ENCODE measurements around the gene ELAC2. TPM values are rescaled to one million over a fixed set of nuclear protein-coding genes. Genes with fewer than 3 reads are reported as not detected.
"Not testable (repeated sequence)": the region's sequence is repeated elsewhere in the genome, so short reads cannot be mapped to it uniquely, and the experiment has no call there.

ELAC2 gene
- total RNA-seq, 4 donors from 2014 or later: 54.8 to 87.8 (median 62.6) TPM

DNA sequence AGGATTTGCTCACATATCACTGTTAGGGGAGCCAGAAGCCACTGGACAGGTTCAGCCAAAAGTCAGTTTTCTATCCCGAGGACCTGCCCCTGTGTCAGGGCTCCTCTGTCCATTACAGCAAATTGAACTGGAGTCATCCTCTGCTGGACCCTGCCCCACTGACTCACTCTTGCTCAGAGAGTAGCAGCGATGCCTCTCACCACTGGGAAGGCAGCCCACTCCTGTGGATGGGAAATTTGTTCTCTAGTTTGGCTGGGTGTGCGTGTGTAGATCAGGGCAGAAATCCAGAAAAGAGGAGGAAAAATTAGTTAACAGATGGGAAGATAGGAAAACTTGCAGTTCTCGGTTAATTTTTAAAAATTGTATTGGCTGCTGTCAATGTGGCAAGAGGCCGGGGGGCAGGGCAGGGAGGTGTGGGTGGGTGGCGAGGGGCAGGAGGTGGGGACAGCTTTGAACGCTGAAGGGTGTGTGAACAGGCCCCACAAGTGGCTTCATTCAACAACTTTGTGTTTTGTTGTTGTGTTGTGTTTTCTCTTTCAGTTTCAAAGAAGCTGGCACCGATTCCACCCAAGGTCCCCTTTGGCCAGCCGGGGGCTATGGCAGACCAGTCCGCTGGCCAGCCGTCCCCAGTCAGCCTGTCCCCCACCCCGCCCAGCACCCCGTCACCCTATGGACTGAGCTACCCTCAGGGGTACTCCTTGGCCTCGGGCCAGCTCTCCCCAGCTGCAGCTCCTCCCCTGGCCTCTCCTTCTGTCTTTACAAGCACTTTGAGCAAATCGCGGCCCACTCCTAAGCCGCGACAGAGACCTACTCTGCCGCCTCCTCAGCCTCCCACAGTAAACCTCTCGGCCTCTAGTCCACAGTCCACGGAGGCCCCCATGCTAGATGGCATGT is 33.6 kb downstream of the ELAC2 start:
- Histone ChIP-seq H3K4me1 (peaks cover 0 to 33% (median 3%) of the 10 kb centered on the region in 3 donors), H3K4me3 (peak overlapping the region in 3 of 4 donors; percentile 7 to 38 (median 9)), H3K36me3 (no peaks in the 10 kb centered on the region), H3K27ac (peak overlapping the region in 3 of 4 donors; percentile 44 to 83 (median 75)), H3K9me3 (no peaks in the 10 kb centered on the region), H3K27me3 (no peaks in the 10 kb centered on the region)
- WGBS, 2 donors: 73 to 78% methylated on average over 14 to 15 of the region's 21 CpGs
- intact Hi-C loops (cut with DNase I): no loop called here
- no peak for DNase-seq
- no peak for TF ChIP-seq POLR2A (IDR thresholded peaks at IDR 0.05)
- TF ChIP-seq, protein P1, sequence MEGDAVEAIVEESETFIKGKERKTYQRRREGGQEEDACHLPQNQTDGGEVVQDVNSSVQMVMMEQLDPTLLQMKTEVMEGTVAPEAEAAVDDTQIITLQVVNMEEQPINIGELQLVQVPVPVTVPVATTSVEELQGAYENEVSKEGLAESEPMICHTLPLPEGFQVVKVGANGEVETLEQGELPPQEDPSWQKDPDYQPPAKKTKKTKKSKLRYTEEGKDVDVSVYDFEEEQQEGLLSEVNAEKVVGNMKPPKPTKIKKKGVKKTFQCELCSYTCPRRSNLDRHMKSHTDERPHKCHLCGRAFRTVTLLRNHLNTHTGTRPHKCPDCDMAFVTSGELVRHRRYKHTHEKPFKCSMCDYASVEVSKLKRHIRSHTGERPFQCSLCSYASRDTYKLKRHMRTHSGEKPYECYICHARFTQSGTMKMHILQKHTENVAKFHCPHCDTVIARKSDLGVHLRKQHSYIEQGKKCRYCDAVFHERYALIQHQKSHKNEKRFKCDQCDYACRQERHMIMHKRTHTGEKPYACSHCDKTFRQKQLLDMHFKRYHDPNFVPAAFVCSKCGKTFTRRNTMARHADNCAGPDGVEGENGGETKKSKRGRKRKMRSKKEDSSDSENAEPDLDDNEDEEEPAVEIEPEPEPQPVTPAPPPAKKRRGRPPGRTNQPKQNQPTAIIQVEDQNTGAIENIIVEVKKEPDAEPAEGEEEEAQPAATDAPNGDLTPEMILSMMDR (IDR thresholded peaks at IDR 0.05): no peak

DNA sequence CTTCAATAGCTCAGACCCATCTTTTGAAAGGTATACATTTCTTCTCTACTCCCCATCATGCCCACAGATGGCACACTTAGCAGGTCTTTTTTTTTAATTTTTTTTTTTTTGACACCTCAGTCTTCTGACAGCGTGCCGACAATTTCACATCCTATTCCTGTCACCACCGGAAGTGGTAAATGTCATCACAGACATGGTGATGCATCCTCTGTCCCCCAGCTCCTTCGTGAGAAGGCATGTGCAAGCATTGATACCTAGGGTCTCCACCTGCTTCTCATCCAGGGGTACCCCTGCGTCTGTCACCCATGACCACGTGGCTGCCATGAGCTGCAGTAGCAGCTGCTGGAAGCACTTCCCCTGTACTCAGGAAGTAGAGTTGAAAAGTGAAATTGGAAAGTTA is 35.6 kb downstream of the ELAC2 start:
- Histone ChIP-seq H3K9me3 (no peaks in the 10 kb centered on the region), H3K27me3 (no peaks in the 10 kb centered on the region), H3K27ac (no peak overlapping the region), H3K4me3 (no peak overlapping the region), H3K36me3 (no peaks in the 10 kb centered on the region), H3K4me1 (peaks cover 3 to 34% (median 4%) of the 10 kb centered on the region in 3 donors)
- DNase-seq: no peak
- TF ChIP-seq, protein P1 (IDR thresholded peaks at IDR 0.05): no peak
- TF ChIP-seq POLR2A (IDR thresholded peaks at IDR 0.05): no peak
- intact Hi-C loops (cut with DNase I): no loop called here
- WGBS, 2 donors: 62 to 88% methylated on average over 5 of the region's 6 CpGs

DNA sequence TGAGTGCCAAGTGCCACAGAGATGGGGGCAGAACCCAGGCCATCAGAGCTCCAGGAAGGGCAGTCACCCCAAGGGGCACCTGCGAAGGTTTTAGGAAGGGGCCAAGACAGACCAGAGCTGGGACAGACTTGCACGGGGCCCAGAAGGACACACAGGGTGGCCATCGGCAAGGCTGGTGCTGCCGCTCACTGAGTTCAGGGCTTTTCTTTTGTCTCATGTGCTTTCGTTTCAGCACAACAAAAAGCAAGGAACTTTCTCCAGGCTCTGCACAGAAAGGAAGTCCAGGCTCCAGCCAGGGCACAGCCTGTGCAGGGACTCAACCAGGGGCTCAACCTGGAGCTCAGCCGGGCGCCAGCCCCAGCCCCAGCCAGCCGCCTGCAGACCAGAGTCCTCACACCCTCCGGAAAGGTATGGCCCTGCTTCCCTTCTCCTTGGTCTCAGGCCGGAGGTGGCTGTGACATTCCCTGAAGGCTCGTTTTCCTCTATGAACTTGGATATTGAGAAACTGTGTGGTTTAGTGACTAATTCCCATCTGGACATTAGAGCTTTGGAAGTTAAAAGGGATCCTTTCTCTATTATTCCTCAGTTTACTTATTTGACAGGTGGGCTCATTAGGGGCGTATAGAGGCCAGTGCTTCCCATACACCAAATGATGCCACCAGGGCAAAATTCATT is 37.9 kb downstream of the ELAC2 start:
- intact Hi-C loops (cut with DNase I): no loop called here
- Histone ChIP-seq H3K27ac (no peak overlapping the region), H3K9me3 (no peaks in the 10 kb centered on the region), H3K36me3 (no peaks in the 10 kb centered on the region), H3K4me1 (peaks cover 0 to 17% (median 6%) of the 10 kb centered on the region in 3 donors), H3K4me3 (no peak overlapping the region), H3K27me3 (no peaks in the 10 kb centered on the region)
- 85 to 100% methylated on average over 2 to 8 of the region's 12 CpGs for WGBS, 2 donors
- TF ChIP-seq POLR2A (IDR thresholded peaks at IDR 0.05): no peak
- TF ChIP-seq, protein P1 (IDR thresholded peaks at IDR 0.05): no peak
- no peak for DNase-seq

DNA sequence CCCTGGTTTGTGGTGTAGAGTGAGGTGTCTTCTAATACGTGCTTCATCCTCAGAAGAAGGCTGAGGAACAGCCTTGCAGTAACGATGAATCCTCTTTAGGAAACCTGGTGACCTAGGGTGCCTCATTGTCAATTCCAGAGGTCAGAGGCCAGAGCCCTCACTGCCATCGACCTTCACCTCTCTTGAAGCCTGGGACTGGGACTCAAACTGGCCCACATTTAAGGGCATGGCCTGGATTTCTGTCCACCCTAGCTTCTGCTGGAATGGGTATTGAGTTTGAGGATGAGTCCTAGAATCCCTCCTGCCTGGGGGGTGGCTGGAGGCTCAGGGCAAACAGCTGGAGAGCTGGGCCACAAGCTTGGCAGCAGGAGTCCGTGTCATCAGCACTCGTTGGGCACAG is 38.6 kb downstream of the ELAC2 start:
- peaks cover 3 to 17% (median 6%) of the 10 kb centered on the region in 3 donors for H3K4me1 ChIP-seq
- WGBS, 2 donors: 75 to 100% methylated on average over 1 to 5 of the region's 5 CpGs
- no peaks in the 10 kb centered on the region for H3K36me3 ChIP-seq
- H3K27me3 ChIP-seq: peaks cover 0 to 6% (median 0%) of the 10 kb centered on the region in 4 donors
- H3K9me3 ChIP-seq: no peaks in the 10 kb centered on the region
- DNase-seq: no peak
- no peak overlapping the region for H3K4me3 ChIP-seq
- no peak overlapping the region for H3K27ac ChIP-seq
- TF ChIP-seq, protein P1 (IDR thresholded peaks at IDR 0.05): no peak
- no peak for TF ChIP-seq POLR2A (IDR thresholded peaks at IDR 0.05)
- intact Hi-C loops (cut with DNase I): no loop called here

DNA sequence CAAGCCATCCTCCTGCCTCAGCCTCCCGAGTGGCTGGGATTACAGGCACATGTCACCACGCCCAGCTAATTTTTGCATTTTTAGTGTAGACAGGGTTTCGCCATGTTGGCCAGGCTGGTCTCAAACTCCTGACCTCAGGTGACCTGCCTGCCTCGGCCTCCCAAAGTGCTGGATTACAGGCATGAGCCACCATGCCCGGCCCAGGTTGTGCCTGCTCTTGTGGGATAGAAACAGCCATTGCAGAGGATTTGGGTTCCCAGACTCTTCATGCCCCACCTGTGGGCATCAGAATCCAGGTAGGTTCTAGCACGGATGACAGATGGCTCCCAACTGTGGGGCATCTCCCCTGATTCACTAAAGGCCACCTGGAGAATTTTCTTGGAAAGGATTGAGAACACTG is 39.0 kb downstream of the ELAC2 start:
- intact Hi-C loops (cut with DNase I); H3K4me3 ChIP-seq; H3K36me3 ChIP-seq; H3K27ac ChIP-seq; DNase-seq; H3K9me3 ChIP-seq: not testable (repeated sequence)
- WGBS, 2 donors: 86 to 90% methylated on average over 2 to 6 of the region's 6 CpGs
- H3K4me1 ChIP-seq: peaks cover 6 to 21% (median 7%) of the 10 kb centered on the region in 3 donors
- peaks cover 0 to 11% (median 0%) of the 10 kb centered on the region in 4 donors for H3K27me3 ChIP-seq
